Measurements from ENCODE around the gene SNRPE. TPM values are rescaled to one million over a fixed set of nuclear protein-coding genes. Genes with fewer than 3 reads are reported as not detected.

Gene SNRPE
- total and polyA plus RNA-seq, 9 of the 15 experiments (the other 6 are each of a cell fraction or from before 2014, with no cell fraction given) = 216 to 1,893 (median 487) TPM

- 10% methylated on average over 4 of the region's 4 CpGs for WGBS (ENCODE audit: insufficient coverage, low coverage, missing lambda C conversion rate)
- peaks cover 14 to 37% of the 10 kb centered on the region in 2 experiments; a peak in 4 of 5 replicates for H3K27me3 ChIP-seq (ENCODE audit: control insufficient read depth in 2 of 2, insufficient read depth in 2 of 2, low read length in 2 of 2)
- in situ Hi-C loops (cut with MboI) = no loop called here
- H3K79me2 ChIP-seq (ENCODE audit: control insufficient read depth, insufficient read depth, low read length) = no peaks in the 10 kb centered on the region
- H2AFZ ChIP-seq (ENCODE audit: low read depth, low read length) = no peak overlapping the region
- no peak overlapping the region for H3K27ac ChIP-seq (ENCODE audit: extremely low read depth, low read depth, low read length)
- peaks cover 0 to 2% of the 10 kb centered on the region in 2 experiments; a peak in 1 of 5 replicates for H3K4me1 ChIP-seq (replicated peaks in 1 of 2; ENCODE audit: control insufficient read depth in 2 of 2, insufficient read depth in 2 of 2, low read length in 2 of 2)
- DNase-seq (ENCODE audit: extremely low read depth in 1 of 4, low spot score in 3 of 4) (no peak), ATAC-seq (peak; percentile 70), FAIRE-seq (no peak)
- no peaks in the 10 kb centered on the region for H3K9me1 ChIP-seq (ENCODE audit: control insufficient read depth, insufficient read depth, low read length)
- ChIA-PET CTCF (ENCODE audit: low intra/inter-chr PET ratio) (no interaction called here), POLR2A (no interaction called here)
- no peaks in the 10 kb centered on the region for H4K20me1 ChIP-seq (replicated peaks; ENCODE audit: control insufficient read depth, insufficient read depth, low read length)
- no peak overlapping the region for H3K4me3 ChIP-seq
- H3K4me2 ChIP-seq (ENCODE audit: insufficient read depth, low read length) = no peak overlapping the region
- no peaks in the 10 kb centered on the region for H3K36me3 ChIP-seq (ENCODE audit: control insufficient read depth, insufficient read depth, low read length)
- peaks cover 3% of the 10 kb centered on the region; the same call in 1 of the 2 replicates for H3K9me3 ChIP-seq (replicated peaks; ENCODE audit: control insufficient read depth, insufficient read depth, low read depth, low read length)
- intact Hi-C loops (cut with micrococcal nuclease) = no loop called here
- no peak overlapping the region for H3K9ac ChIP-seq (ENCODE audit: insufficient read depth in 1 of 2, low read depth in 2 of 2, low read length in 2 of 2)
- no TSS peak for BruUV-seq (replicated peaks)
- TF ChIP-seq ZNF253 (CRISPR knock-in tag; conservative IDR thresholded peaks at IDR 0.05) = no peak
- no peak for TF ChIP-seq CHD7 (IDR thresholded peaks at IDR 0.05; ENCODE audit: low read depth, low read length)
- TF ChIP-seq ZNF121 (CRISPR knock-in tag; conservative IDR thresholded peaks at IDR 0.05) = peak; percentile 95
- no peak for TF ChIP-seq CHD2 (IDR thresholded peaks at IDR 0.05; ENCODE audit: low read depth, low read length)
- no peak for TF ChIP-seq SNAPC5 (CRISPR knock-in tag; IDR thresholded peaks at IDR 0.05)
- TF ChIP-seq MEF2D (tag; conservative IDR thresholded peaks at IDR 0.05; ENCODE audit: low read depth) = no peak
- TF ChIP-seq RBM14 (IDR thresholded peaks at IDR 0.05; ENCODE audit: borderline replicate concordance, insufficient read depth, low read depth, low read length) = no peak
- TF ChIP-seq TAF1 (IDR thresholded peaks at IDR 0.05; ENCODE audit: control insufficient read depth, extremely low read depth, insufficient read depth, low read length, severe bottlenecking) = no peak
Measured at GRCh38 chr1:203905275-203905674, 43.9 kb downstream of the SNRPE start.

All from K562 (cell line).